Measurements from ENCODE around the gene MRPL55.

Gene MRPL55

DNA sequence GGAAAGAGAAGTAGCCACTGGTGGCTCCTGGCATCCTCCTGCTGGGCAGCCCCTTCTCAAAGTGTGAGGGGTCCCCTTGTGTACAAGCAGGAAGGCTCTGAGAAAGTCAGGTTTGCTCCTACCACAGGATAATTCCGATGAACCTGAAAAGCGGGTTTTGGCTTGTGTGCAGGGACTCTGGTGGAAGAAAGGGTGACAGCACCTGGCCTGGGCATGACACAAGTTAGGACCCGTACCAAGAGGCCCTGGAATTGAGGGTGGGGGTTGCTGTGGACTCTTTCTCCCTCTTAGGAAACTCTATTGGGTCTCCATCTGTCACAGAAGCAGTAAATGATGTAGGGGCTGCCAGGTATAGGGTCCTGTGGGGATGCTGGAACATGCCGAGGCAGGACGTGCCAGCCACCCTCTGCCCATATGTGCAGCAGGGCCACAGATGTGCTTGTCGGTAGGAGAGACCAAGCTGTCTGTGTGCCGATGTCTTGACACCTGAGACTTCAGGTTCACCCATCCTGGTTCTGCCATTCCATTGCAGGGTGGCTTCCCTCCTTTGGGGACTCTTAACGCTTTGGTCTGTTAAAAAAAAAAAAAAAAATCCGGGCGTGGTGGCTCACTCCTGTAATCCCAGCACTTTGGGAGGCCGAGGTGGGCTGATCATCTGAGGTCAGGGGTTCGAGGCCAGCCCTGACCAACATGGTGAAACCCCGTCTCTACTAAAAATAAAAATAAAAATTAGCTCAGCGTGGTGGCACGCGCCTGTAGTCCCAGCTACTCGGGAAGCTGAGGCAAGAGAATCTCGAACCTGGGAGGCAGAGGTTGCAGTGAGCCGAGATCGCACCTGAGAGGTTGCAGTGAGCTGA, 15.8 kb downstream of the MRPL55 start:
- no peak overlapping the region for H3K9ac ChIP-seq (ENCODE audit: low read length)
- H2AK5ac ChIP-seq (ENCODE audit: low read length) = no peak overlapping the region
- no peak overlapping the region for H4K5ac ChIP-seq (ENCODE audit: low read length)
- H4K8ac ChIP-seq (ENCODE audit: low read depth, low read length) = no peak overlapping the region
- no peak overlapping the region for H3K4me2 ChIP-seq (ENCODE audit: low read length)
- no peak for DNase-seq
- peaks cover 92% of the 10 kb centered on the region for H3K79me2 ChIP-seq (ENCODE audit: control insufficient read depth, insufficient read depth, low read length)
- H3K36me3 ChIP-seq (ENCODE audit: control insufficient read depth, insufficient read depth, low read length) = peaks cover 9% of the 10 kb centered on the region
- H3K56ac ChIP-seq (ENCODE audit: low read length) = no peak overlapping the region
- no peak overlapping the region for H3K4ac ChIP-seq (ENCODE audit: low read depth, low read length)
- H2BK5ac ChIP-seq (ENCODE audit: low read length) = no peak overlapping the region
- H2BK15ac ChIP-seq (replicated peaks; ENCODE audit: low read depth) = no peak overlapping the region
- no peak overlapping the region for H3K4me3 ChIP-seq (ENCODE audit: low read length)
- WGBS (ENCODE audit: extremely low coverage, insufficient coverage, low lambda C conversion rate) = no CpG with 5 or more reads among the region's 20 CpGs
- H3K18ac ChIP-seq (ENCODE audit: low read length) = no peak overlapping the region
- no peak overlapping the region for H3K27ac ChIP-seq (ENCODE audit: low read depth, low read length)
- H3K27me3 ChIP-seq (ENCODE audit: insufficient read depth, low read length, poor library complexity) = no peaks in the 10 kb centered on the region
- peaks cover 13% of the 10 kb centered on the region for H3K79me1 ChIP-seq (ENCODE audit: low read length)
- H3K4me1 ChIP-seq (ENCODE audit: control insufficient read depth, low read depth, low read length) = peaks cover 4% of the 10 kb centered on the region
- no peak overlapping the region for H3K23ac ChIP-seq (ENCODE audit: low read length)
- H2BK120ac ChIP-seq (ENCODE audit: low read depth, low read length) = no peak overlapping the region

DNA sequence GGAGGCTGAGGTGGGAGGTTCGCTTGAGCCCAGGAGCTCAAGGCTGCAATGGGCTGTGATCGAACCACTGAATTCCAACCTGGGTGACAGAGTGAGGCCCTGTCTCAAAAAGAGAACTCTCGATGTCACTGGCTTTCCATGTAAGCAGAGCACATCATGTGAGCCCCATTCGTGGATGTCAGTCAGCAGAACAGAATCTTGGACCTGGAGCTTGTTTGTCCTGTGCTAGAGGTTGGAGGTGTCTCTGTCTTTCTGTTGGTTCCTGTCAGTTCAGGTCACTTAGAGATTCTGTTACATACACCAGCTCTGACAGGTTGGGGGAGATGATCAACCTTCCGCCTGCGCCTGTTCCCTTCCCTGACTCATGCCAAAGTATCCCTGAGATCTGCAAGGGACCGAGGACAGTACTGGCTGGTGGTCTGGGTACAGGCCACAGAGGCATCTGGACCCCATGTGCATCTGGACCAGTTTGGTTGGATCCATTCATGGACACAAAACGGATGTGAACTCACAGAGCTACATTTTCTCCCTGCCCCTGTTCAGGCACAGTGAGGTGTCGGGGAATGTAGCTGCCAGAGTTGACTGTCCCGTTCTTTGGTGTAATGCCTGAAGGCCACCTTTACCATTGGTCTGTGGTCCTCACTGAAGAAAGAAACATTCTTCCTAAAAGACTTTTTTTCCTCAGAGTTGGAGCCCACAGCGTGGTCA, 16.6 kb downstream of the MRPL55 start:
- WGBS (ENCODE audit: extremely low coverage, insufficient coverage, low lambda C conversion rate) = no CpG with 5 or more reads among the region's 11 CpGs
- Histone ChIP-seq H3K79me2 (ENCODE audit: control insufficient read depth, insufficient read depth, low read length) (peaks cover 100% of the 10 kb centered on the region), H3K36me3 (ENCODE audit: control insufficient read depth, insufficient read depth, low read length) (peaks cover 12% of the 10 kb centered on the region), H2BK15ac (replicated peaks; ENCODE audit: low read depth) (no peak overlapping the region), H3K9ac (ENCODE audit: low read length) (no peak overlapping the region), H4K8ac (ENCODE audit: low read depth, low read length) (no peak overlapping the region), H3K27me3 (ENCODE audit: insufficient read depth, low read length, poor library complexity) (no peaks in the 10 kb centered on the region), H2AK5ac (ENCODE audit: low read length) (no peak overlapping the region), H3K56ac (ENCODE audit: low read length) (no peak overlapping the region), H3K4me2 (ENCODE audit: low read length) (no peak overlapping the region), H2BK5ac (ENCODE audit: low read length) (no peak overlapping the region), H3K79me1 (ENCODE audit: low read length) (peaks cover 13% of the 10 kb centered on the region), H4K5ac (ENCODE audit: low read length) (no peak overlapping the region), H3K4ac (ENCODE audit: low read depth, low read length) (no peak overlapping the region), H3K23ac (ENCODE audit: low read length) (no peak overlapping the region), H3K4me3 (ENCODE audit: low read length) (no peak overlapping the region), H3K27ac (ENCODE audit: low read depth, low read length) (no peak overlapping the region), H2BK120ac (ENCODE audit: low read depth, low read length) (no peak overlapping the region), H3K18ac (ENCODE audit: low read length) (no peak overlapping the region), H3K4me1 (ENCODE audit: control insufficient read depth, low read depth, low read length) (peaks cover 6% of the 10 kb centered on the region)
- no peak for DNase-seq

DNA sequence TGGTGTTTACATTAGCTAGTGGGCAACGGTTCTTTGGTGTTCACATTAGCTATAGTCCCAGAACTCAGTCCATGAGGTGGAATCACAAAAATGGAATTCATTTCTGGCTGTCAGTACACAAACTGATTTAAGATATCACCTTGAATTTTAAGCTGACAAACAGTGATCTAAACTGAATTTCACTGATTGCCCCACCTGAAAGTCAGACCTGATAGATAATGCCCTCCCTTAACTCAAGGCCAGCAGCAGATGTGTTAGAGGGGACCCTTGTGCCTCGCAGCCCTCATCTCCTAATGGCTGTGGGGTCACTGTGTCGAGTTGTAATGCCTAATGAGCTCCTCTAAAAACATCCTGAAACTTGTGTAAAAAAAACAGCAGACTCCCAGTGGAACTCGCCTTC, 18.0 kb downstream of the MRPL55 start:
- Histone ChIP-seq H3K27ac (ENCODE audit: low read depth, low read length) (no peak overlapping the region), H3K4me3 (ENCODE audit: low read length) (no peak overlapping the region), H2BK15ac (replicated peaks; ENCODE audit: low read depth) (no peak overlapping the region), H4K5ac (ENCODE audit: low read length) (no peak overlapping the region), H3K36me3 (ENCODE audit: control insufficient read depth, insufficient read depth, low read length) (peaks cover 10% of the 10 kb centered on the region), H3K9ac (ENCODE audit: low read length) (no peak overlapping the region), H3K27me3 (ENCODE audit: insufficient read depth, low read length, poor library complexity) (no peaks in the 10 kb centered on the region), H3K18ac (ENCODE audit: low read length) (no peak overlapping the region), H3K4me2 (ENCODE audit: low read length) (no peak overlapping the region), H3K4me1 (ENCODE audit: control insufficient read depth, low read depth, low read length) (peaks cover 9% of the 10 kb centered on the region), H2BK120ac (ENCODE audit: low read depth, low read length) (no peak overlapping the region), H4K8ac (ENCODE audit: low read depth, low read length) (no peak overlapping the region), H3K79me1 (ENCODE audit: low read length) (peaks cover 5% of the 10 kb centered on the region), H2AK5ac (ENCODE audit: low read length) (no peak overlapping the region), H3K23ac (ENCODE audit: low read length) (no peak overlapping the region), H3K56ac (ENCODE audit: low read length) (no peak overlapping the region), H3K4ac (ENCODE audit: low read depth, low read length) (no peak overlapping the region), H2BK5ac (ENCODE audit: low read length) (no peak overlapping the region), H3K79me2 (ENCODE audit: control insufficient read depth, insufficient read depth, low read length) (peaks cover 100% of the 10 kb centered on the region)
- DNase-seq = no peak
- WGBS (ENCODE audit: extremely low coverage, insufficient coverage, low lambda C conversion rate) = no CpG with 5 or more reads among the region's 4 CpGs

DNA sequence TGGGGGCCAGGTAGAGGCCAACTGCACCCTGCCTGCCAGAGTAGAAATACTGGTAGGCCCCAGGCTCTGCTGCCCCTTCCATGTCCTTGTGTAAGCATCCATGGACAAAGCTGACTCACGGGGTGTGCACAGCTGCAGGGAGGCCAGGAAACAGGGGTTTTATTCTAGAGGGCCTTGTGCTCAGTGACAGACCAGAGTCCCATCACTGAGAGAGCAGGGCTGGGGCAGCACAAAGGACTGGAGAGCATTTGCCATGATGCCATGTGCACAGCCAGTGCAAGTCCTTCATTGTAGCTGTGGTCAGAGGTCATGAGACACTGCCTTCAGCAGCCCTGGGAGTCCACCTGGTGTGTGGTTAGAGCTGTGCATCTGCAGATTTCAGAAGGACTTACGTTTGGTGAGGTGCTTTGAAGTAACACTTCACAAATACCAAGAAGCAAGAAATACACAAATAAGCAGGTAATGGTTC, 18.5 kb downstream of the MRPL55 start:
- no peak overlapping the region for H2BK5ac ChIP-seq (ENCODE audit: low read length)
- no CpG with 5 or more reads among the region's 2 CpGs for WGBS (ENCODE audit: extremely low coverage, insufficient coverage, low lambda C conversion rate)
- H3K9ac ChIP-seq (ENCODE audit: low read length) = no peak overlapping the region
- no peak overlapping the region for H3K56ac ChIP-seq (ENCODE audit: low read length)
- H3K23ac ChIP-seq (ENCODE audit: low read length) = no peak overlapping the region
- peaks cover 6% of the 10 kb centered on the region for H3K79me1 ChIP-seq (ENCODE audit: low read length)
- no peak overlapping the region for H4K8ac ChIP-seq (ENCODE audit: low read depth, low read length)
- H3K18ac ChIP-seq (ENCODE audit: low read length) = no peak overlapping the region
- no peak overlapping the region for H2BK120ac ChIP-seq (ENCODE audit: low read depth, low read length)
- no peak overlapping the region for H4K5ac ChIP-seq (ENCODE audit: low read length)
- peaks cover 100% of the 10 kb centered on the region for H3K79me2 ChIP-seq (ENCODE audit: control insufficient read depth, insufficient read depth, low read length)
- H3K36me3 ChIP-seq (ENCODE audit: control insufficient read depth, insufficient read depth, low read length) = peaks cover 10% of the 10 kb centered on the region
- no peak overlapping the region for H3K4me3 ChIP-seq (ENCODE audit: low read length)
- H2AK5ac ChIP-seq (ENCODE audit: low read length) = no peak overlapping the region
- no peak for DNase-seq
- no peak overlapping the region for H3K27ac ChIP-seq (ENCODE audit: low read depth, low read length)
- peaks cover 13% of the 10 kb centered on the region for H3K4me1 ChIP-seq (ENCODE audit: control insufficient read depth, low read depth, low read length)
- no peaks in the 10 kb centered on the region for H3K27me3 ChIP-seq (ENCODE audit: insufficient read depth, low read length, poor library complexity)
- no peak overlapping the region for H3K4ac ChIP-seq (ENCODE audit: low read depth, low read length)
- no peak overlapping the region for H3K4me2 ChIP-seq (ENCODE audit: low read length)
- no peak overlapping the region for H2BK15ac ChIP-seq (replicated peaks; ENCODE audit: low read depth)

DNA sequence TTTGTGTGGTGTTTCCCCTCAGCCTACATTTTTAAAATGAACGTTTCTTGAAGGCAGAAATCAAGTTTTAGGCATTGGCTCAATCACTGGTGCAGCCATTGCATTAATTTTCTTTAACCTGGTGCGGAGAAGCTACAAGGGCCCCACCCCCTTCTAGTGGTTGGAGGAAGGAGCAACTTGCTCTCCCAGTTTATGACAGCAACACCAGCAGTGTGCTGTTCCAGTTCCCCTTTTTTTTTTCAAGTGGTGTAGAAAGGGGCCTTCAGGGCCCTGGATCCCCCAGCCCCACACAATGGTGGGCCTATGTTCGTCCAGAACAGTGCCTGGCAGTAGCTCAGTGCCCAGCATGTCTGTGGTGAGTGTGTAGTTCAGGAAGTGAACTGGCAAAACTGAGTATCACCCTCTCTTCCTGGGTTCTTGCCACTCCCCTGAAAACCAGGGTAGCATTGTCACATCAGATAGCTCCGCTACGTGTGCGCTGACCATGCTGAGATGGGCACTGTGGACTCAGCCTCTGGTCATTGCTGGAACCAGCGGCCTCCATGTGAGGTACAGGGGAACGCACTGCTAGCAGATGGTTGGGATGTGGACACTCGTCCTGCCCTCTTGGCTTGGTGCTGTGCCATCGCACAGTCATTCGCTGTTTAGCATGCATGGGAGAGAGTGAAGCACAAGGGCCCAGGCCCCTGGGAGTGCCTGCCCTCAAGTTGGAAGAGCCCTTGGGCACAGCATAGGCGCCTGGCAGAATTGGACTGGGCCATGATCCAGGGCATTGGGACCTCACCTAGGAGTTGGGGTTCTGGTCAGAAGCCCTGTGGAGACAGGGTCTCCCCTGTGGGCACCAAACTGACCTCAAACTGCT, 19.3 kb downstream of the MRPL55 start:
- DNase-seq = no peak
- no CpG with 5 or more reads among the region's 12 CpGs for WGBS (ENCODE audit: extremely low coverage, insufficient coverage, low lambda C conversion rate)
- H3K79me1 ChIP-seq (ENCODE audit: low read length) = peaks cover 5% of the 10 kb centered on the region
- H3K27me3 ChIP-seq (ENCODE audit: insufficient read depth, low read length, poor library complexity) = no peaks in the 10 kb centered on the region
- peaks cover 100% of the 10 kb centered on the region for H3K79me2 ChIP-seq (ENCODE audit: control insufficient read depth, insufficient read depth, low read length)
- no peak overlapping the region for H2AK5ac ChIP-seq (ENCODE audit: low read length)
- H2BK15ac ChIP-seq (replicated peaks; ENCODE audit: low read depth) = no peak overlapping the region
- no peak overlapping the region for H4K8ac ChIP-seq (ENCODE audit: low read depth, low read length)
- peaks cover 17% of the 10 kb centered on the region for H3K4me1 ChIP-seq (ENCODE audit: control insufficient read depth, low read depth, low read length)
- H3K18ac ChIP-seq (ENCODE audit: low read length) = no peak overlapping the region
- H3K36me3 ChIP-seq (ENCODE audit: control insufficient read depth, insufficient read depth, low read length) = peaks cover 10% of the 10 kb centered on the region
- no peak overlapping the region for H4K5ac ChIP-seq (ENCODE audit: low read length)
- no peak overlapping the region for H3K56ac ChIP-seq (ENCODE audit: low read length)
- H3K27ac ChIP-seq (ENCODE audit: low read depth, low read length) = no peak overlapping the region
- H3K23ac ChIP-seq (ENCODE audit: low read length) = no peak overlapping the region
- H2BK5ac ChIP-seq (ENCODE audit: low read length) = no peak overlapping the region
- no peak overlapping the region for H3K4me3 ChIP-seq (ENCODE audit: low read length)
- H3K4me2 ChIP-seq (ENCODE audit: low read length) = no peak overlapping the region
- no peak overlapping the region for H2BK120ac ChIP-seq (ENCODE audit: low read depth, low read length)
- H3K9ac ChIP-seq (ENCODE audit: low read length) = no peak overlapping the region
- no peak overlapping the region for H3K4ac ChIP-seq (ENCODE audit: low read depth, low read length)

Measured in mesendoderm (in vitro differentiated cells).